Germinal center (tissue), 1 donor: ENCODE data around the gene DHODH.
"Not testable (repeated sequence)": the region's sequence is repeated elsewhere in the genome, so short reads cannot be mapped to it uniquely, and the experiment has no call there.

ENCODE experiments used
- DNase-seq: peaks from one replicate; pipeline ENCODE4 v3.0.0; 2012; ENCODE audit warnings: mixed read lengths, low spot score

The DHODH gene

DNA sequence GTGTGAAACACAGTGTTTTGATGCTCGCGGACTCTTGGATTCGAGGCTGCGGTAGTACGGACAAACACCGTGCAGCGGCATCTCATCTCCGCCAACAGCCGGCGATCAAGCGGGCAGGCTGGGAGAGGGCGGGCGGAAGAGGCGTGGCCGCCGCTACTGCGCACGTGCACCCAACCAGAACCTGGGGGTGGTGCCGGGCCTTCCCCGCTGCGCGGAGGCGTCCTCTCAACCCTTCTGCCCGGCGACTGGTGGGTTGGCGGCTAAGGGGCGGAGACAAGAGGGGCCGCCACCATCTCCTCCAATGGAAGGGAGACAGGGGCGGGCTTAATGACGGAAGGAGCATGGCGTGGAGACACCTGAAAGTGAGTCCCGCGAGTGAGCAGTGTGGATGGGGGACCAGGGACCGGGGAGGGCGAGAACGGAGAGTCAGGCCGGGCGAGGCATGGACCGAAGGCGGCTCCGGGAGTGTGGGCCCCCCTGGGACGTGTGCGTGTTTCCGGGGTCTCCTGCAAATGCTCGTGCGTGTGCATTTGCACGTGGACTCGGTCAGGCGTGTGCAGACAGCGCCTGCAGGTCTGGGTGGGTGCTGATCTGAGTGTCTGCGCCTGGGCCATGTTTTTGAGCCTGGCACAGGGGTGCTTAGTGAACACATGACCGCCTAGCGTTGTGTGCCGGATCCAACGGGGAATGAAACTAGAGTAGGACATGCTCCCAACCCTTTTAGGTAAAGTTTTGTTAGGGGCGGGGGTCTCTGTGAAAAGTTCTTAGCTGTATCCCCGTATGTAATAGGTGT lies at the start of gene DHODH:
TSS of gene DHODH (plus strand) at position 321 of the 793 bp plus-strand sequence. CDS start at position 342, 21 bp downstream.
- peak; percentile 100 for DNase-seq

GRCh38 chr16:71961066-71962039 lies 47.2 kb upstream of the DHODH start:
- peak; percentile 73 for DNase-seq

- peak; percentile 26 for DNase-seq
Observed at GRCh38 chr16:71963125-71963875, 45.2 kb upstream of the DHODH start.

DNA sequence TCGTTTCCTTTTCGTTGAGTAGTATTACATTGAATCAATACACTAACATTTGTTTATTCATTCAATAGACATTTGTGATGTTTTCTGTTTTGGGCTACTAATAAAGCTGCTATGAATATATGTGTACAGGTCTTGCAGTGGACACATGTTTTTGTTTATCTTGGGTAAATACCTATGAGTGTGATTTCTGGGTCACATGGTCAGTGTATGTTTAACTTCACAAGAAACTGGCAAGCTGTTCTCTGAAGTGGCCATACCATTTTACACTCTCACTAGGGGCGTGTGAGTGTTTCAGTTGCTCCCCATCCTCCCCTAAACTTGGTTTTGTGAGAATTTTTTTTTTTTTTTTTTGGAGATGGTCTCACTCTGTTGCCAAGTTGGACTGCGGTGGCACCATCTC lies 43.3 kb upstream of the DHODH start:
- DNase-seq, result no peak

DNA sequence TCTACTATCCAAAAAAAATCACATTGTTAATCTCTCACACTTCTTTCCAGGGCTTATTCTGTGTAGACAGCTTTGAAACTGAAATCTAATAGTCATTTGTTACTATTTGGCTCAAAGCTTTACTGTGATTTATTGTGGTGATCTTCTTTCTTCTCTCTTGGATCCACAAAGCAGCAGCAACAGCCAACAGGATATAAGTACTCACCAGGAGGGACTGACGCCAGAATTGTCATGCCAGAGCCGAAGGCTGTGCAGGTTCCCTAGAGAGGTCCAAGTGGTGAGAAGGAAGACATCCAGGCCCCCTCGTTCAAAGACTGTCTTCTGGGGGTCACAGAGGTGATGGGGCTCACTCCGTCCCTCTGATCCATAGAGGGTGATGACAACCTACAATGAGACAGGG lies 41.6 kb upstream of the DHODH start:
- DNase-seq, result no peak

- DNase-seq, result no peak
Observed at GRCh38 chr16:71969353-71969752, 39.2 kb upstream of the DHODH start.

GRCh38 chr16:71971571-71971970 lies 37.0 kb upstream of the DHODH start:
- no peak for DNase-seq

GRCh38 chr16:71972356-71972755 lies 36.2 kb upstream of the DHODH start:
- DNase-seq, result no peak

DNA sequence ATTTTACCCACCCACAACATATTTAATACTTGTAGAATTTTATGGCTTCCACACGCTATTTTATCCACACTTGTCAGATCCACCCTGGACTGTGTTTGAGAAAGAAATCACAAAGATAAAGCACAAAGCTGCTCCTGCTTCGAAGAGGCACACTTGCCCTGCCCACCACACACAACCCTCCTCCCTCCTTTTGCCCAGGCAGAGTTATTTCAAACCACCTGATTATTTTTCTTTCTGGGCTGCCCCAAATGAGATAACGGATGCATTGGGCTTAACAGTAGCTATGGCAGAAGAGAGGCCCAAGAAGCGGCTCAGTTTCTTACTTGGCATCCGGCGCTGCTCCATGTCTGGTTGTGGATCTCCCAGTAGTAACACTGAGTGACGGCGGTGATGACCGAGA lies 35.5 kb upstream of the DHODH start:
- no peak for DNase-seq

DNA sequence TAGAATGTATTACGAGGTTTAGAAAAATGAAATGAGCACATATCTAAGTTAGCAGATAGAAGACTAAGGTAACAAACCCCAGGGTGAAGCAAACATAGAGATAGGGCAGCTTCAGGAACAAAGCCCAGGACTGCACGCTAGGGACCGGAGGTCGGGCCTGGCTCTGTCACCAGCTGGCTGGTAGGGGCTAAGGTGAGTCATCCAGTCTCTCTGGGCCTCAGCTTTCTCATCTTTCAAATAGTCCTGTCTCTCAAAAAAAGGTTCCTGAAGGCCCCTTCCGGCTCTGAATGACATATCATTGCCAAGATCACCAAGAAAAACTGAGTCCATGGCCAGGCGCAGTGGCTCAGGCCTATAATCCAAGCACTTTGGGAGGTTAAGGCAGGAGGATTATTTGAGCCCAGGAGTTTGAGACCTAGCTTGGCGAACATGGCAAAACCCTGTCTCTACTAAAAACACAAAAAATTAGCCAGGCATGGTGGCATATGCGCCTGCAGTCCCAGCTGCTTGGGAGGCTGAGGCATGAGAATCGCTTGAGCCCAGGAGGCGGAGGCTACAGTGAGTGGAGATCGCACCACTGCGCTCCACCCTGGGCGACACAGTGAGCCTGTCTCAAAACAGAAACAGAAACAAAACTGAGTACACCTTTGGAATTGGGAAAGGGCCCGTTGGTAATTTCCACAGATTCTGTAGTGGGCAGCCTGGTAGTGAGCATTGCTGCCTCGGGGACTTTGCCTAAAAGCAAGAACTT lies 34.3 kb upstream of the DHODH start:
- no peak for DNase-seq

DNA sequence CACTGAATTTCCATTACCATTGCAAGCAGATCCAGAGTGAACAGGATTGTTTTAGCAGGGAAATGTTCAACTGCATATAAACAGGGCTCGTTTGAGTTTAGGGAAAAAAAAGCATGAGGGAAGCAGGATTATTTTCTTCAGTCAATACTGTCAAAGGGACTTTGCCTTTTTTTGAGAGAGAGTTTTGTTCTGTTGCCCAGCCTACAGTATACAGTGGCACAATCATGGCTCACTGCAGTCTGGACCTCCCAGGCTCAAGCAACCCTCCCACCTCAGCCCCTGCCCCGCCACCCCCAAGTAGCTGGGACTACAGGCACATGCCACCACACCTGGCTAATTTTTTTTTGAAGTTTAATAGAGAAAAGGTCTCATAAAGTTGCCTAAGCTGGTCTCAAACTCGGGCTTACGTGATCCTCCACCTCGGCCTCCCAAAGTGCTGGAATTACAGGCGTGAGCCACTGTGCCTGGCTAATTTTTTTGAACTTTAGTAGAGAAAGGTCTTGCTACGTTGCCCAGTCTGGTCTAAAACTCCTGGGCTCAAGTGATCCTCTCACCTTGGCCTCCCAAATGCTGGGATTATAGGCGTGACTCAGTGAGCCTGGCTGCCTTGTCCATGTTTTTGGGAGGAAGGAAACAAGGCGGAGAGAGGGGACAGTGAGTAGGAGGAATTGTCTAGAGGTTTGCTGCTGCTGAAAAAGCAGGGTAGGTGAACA lies 23.1 kb upstream of the DHODH start:
- DNase-seq, result no peak

DNA sequence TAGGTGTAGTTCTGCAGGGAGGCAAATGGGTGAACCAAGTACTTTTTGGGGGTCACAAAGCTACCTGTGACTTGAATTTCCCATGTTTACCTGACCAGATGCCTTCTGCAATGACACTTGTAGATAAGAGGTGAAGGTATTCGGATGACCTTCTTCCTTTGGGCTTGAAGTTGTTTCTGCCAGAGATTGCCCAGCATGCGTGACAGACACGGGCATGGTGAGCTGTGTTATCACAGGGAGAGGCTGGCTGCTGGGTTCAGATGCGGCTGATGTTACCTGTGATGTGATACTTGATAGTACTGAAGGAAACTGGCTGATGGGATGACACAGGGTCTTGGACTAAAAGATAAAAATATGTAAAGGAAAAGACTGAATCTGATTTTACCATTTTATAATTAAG lies 22.4 kb upstream of the DHODH start:
- no peak for DNase-seq

GRCh38 chr16:71995038-71995437 lies 13.5 kb upstream of the DHODH start:
- DNase-seq, result no peak

- DNase-seq, result not testable (repeated sequence)
Observed at GRCh38 chr16:71997578-71997977, 11.0 kb upstream of the DHODH start.

GRCh38 chr16:72001180-72001874 lies 7.2 kb upstream of the DHODH start:
- no peak for DNase-seq

DNA sequence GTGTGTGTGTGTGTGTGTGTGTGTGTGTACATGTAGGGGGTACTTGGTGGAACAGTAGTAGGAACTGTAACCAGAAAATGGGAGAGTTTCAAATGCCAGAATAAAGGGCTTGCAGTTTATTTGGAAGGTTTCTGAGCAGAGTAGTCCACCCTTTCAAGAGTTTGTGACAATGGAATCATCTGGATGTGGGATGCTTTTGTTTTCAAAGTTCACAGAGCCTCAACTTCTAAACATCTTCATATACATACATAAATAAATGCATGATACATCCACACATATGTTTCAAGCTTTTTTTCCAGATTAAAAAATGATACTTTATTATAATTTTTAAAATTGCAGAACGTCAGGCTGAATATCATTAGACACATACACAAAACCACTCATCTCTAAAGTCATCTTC lies 5.9 kb upstream of the DHODH start:
- DNase-seq, result no peak

DNA sequence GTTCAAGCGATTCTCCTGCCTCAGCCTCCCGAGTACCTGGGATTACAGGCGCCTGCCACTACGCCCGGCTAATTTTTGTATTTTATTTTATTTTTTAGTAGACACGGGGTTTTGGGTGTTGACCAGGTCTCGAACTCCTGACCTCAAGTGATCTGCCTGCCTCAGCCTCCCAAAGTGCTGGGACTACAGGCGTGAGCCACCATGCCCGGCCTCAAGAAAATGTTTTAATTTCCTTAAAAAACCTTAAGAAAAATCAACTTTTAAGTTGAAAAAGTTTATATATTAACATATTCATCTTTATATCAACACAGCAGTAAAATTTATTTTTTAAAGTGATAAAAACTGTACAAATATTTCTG lies 500 bp upstream of the DHODH start:
- DNase-seq, result not testable (repeated sequence)

GRCh38 chr16:72009779-72010178 lies 1.2 kb downstream of the DHODH start:
- DNase-seq, result no peak

GRCh38 chr16:72012607-72013006 lies 4.1 kb downstream of the DHODH start:
- no peak for DNase-seq

DNA sequence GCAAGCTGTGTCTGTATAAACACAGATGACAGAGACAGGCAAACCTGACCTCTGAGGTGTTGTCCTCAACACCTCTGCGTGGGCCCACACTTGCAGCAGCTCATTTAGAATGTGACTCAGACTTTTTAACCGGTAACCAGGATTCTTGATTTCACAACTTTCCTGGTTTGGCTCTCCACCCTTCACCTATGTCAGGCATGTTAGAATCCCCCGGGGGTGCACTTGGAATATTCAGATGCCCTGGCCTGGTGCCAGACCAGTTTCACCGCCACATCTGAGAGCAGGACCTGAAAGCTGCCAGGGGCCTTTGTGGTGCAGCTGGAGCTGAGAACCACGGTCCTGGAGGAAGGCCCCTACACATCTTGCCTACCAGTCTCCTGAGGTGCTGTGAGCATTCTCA lies 4.8 kb downstream of the DHODH start:
- no peak for DNase-seq
